ENCODE results near the gene SECTM1. TPM values are rescaled to one million over a fixed set of nuclear protein-coding genes. Genes with fewer than 3 reads are reported as not detected.

SECTM1 gene
- total RNA-seq, 1 experiment from 2014 or later = 10.4 TPM

DNA sequence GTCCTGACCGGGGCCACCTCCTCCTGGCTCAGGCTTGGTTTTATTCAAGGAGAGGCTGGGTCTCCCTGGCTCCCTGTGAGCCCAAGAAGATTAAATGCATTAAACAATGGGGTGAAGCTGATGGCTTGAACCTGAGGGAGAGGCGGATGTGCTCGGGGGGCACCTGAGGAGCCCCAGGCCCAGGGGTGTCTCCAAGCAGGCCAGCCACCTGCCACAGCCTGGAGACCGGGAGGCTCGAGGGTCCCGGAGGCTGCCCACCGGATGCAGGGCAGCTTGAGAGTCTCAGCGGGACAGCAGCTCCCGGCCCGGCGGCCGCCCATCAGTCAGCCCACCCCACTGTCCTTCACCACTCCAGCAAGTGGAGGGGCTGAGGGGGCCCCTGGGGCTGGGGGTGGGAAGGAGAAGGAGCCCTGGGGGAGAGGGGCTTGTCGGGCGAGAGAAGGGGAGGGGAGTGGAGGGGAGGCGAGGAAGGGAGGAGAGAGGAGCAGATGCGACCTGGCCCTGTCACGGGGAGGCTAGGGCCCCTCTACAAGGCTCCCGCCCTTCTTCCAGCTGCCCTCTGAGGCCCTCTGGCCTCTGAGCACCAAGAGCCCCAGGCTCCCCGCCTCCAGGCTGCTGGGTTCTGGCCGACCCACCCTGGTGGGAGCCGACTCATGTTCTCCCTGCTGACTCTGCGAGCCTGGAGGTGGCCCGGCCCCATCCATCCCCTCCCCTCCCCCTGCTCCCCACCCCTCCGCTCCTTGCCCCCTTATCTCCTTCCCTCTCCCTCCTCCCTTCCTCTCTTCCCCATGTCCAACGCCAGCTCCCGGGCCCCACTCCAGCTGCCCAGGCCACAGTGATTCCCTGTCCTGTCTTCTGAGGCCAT is 29.4 kb downstream of the SECTM1 start:
- no TSS peak for BruUV-seq (replicated peaks)
- intact Hi-C loops (cut with micrococcal nuclease; ENCODE audit: unreplicated experiment) = no loop called here
- H3K36me3 Mint-ChIP-seq (ENCODE audit: insufficient read depth, unreplicated experiment) = peaks cover 6% of the 10 kb centered on the region
- no peak for DNase-seq
- H3K27ac Mint-ChIP-seq (ENCODE audit: unreplicated experiment) = no peak overlapping the region
- CTCF ChIA-PET = interaction anchor here (0.7 kb wide), 2 partner anchors 12 to 60 kb away, joined by 3 to 6 read pairs; no protein-coding TSS in a partner anchor
- H3K27me3 Mint-ChIP-seq (ENCODE audit: unreplicated experiment) = peaks cover 35% of the 10 kb centered on the region
- no peak overlapping the region for H3K4me3 Mint-ChIP-seq (ENCODE audit: low read depth, unreplicated experiment)
- TF ChIP-seq, protein P1, sequence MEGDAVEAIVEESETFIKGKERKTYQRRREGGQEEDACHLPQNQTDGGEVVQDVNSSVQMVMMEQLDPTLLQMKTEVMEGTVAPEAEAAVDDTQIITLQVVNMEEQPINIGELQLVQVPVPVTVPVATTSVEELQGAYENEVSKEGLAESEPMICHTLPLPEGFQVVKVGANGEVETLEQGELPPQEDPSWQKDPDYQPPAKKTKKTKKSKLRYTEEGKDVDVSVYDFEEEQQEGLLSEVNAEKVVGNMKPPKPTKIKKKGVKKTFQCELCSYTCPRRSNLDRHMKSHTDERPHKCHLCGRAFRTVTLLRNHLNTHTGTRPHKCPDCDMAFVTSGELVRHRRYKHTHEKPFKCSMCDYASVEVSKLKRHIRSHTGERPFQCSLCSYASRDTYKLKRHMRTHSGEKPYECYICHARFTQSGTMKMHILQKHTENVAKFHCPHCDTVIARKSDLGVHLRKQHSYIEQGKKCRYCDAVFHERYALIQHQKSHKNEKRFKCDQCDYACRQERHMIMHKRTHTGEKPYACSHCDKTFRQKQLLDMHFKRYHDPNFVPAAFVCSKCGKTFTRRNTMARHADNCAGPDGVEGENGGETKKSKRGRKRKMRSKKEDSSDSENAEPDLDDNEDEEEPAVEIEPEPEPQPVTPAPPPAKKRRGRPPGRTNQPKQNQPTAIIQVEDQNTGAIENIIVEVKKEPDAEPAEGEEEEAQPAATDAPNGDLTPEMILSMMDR (IDR thresholded peaks at IDR 0.05; ENCODE audit: unreplicated experiment) = no peak
- H3K4me1 Mint-ChIP-seq (ENCODE audit: low read depth, unreplicated experiment) = peaks cover 27% of the 10 kb centered on the region
- no peaks in the 10 kb centered on the region for H3K9me3 Mint-ChIP-seq (ENCODE audit: low read depth, unreplicated experiment)

DNA sequence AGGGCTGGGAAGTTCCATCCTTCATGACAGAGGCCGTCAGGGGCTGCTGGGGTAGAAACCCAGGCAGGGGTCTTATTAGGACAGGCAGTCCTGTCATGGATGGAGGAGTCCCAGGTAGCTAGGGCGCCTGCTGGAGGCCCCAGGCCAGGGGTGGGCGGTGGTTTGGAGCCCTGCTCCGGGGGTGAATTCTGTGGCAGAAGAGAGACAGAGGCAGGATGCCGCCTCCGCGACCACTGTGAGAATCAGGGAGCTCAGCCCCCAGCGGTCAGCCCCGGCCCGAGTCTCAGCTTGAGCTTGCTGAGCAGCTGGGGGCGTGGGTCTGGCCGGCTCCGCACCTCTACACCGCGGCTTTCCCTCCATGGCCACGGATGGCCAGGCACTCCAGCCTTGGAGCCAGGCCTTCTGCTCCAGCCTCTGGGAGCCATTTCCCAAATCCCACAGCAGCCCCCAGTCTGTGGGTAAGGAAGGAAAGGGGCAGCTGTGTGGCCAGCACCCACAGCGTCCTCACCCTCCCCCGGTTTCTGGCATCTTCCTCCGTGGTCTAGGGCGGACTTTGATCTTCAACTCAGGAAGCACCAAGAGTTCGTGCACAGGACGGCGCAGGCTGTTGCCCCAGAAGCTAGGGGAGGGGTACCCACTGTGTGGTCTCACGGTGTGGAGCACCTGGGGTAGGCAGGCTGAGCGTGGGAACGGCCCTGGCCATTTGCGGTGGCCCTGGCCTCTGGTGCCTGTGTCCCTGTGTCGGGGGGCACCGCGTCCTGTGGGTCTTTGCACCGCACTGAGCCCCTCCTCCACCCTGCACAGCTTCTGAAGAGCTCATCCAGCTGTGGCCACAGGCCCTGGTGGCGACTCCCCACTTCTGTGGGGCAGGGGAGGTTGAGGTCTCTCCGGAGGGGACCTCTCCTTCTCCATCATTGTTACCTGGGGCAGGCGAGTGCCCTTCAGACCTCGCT is 30.3 kb downstream of the SECTM1 start:
- Mint-ChIP-seq H3K4me1 (ENCODE audit: low read depth, unreplicated experiment) (peaks cover 27% of the 10 kb centered on the region), H3K27ac (ENCODE audit: unreplicated experiment) (no peak overlapping the region), H3K27me3 (ENCODE audit: unreplicated experiment) (peaks cover 26% of the 10 kb centered on the region), H3K36me3 (ENCODE audit: insufficient read depth, unreplicated experiment) (peaks cover 8% of the 10 kb centered on the region), H3K9me3 (ENCODE audit: low read depth, unreplicated experiment) (no peaks in the 10 kb centered on the region), H3K4me3 (ENCODE audit: low read depth, unreplicated experiment) (no peak overlapping the region)
- BruUV-seq (replicated peaks) = no TSS peak
- CTCF ChIA-PET = no interaction called here
- no peak for DNase-seq
- TF ChIP-seq, protein P1 (IDR thresholded peaks at IDR 0.05; ENCODE audit: unreplicated experiment) = no peak
- intact Hi-C loops (cut with micrococcal nuclease; ENCODE audit: unreplicated experiment) = no loop called here

DNA sequence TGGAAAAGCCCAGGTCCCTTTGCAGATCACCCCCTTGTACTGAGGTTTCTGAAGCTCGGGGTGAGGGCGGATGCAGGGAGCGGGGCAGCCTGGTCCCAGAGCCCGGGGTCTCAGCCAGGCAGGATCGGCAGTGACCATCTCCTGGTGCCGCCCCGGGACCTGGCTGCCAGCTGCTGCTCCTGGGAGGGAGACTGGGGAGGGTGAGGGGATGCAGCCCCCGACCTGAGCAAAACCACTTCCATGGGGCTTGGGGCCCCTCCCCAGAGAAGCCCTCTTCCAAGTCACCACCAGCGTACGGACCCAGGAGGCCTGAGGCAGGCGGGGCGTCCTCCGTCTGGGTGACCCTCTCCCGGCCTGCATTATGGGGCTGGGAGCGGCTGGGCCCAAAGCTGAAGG is 31.0 kb downstream of the SECTM1 start:
- BruUV-seq (replicated peaks) = no TSS peak
- H3K27ac Mint-ChIP-seq (ENCODE audit: unreplicated experiment) = no peak overlapping the region

More for the DNA sequence above, 31.0 kb downstream of the SECTM1 start:
- H3K4me3 Mint-ChIP-seq (ENCODE audit: low read depth, unreplicated experiment) = no peak overlapping the region
- peaks cover 19% of the 10 kb centered on the region for H3K27me3 Mint-ChIP-seq (ENCODE audit: unreplicated experiment)
- intact Hi-C loops (cut with micrococcal nuclease; ENCODE audit: unreplicated experiment) = no loop called here
- no peaks in the 10 kb centered on the region for H3K9me3 Mint-ChIP-seq (ENCODE audit: low read depth, unreplicated experiment)
- CTCF ChIA-PET = interaction anchor here (0.5 kb wide), 1 partner anchor 111 kb away, joined by 3 read pairs; no protein-coding TSS in a partner anchor
- DNase-seq = no peak
- peaks cover 15% of the 10 kb centered on the region for H3K36me3 Mint-ChIP-seq (ENCODE audit: insufficient read depth, unreplicated experiment)
- H3K4me1 Mint-ChIP-seq (ENCODE audit: low read depth, unreplicated experiment) = peaks cover 32% of the 10 kb centered on the region
- TF ChIP-seq, protein P1 (IDR thresholded peaks at IDR 0.05; ENCODE audit: unreplicated experiment) = no peak

Data from Calu3 (cell line).